Caki2 (cell line): Measurements from ENCODE around the gene SBDS. TPM values are rescaled to one million over a fixed set of nuclear protein-coding genes. Genes with fewer than 3 reads are reported as not detected.
"Not testable (repeated sequence)": the region's sequence is repeated elsewhere in the genome, so short reads cannot be mapped to it uniquely, and the experiment has no call there.

Source experiments
- DNase-seq: peaks from one replicate; pipeline ENCODE4 v3.0.0-alpha.2; 2015; ENCODE audit warnings: low read depth
- in situ Hi-C: cut with HindIII; loops from 2 replicates; pipeline ENCODE4 v1.10.0; 2016; ENCODE audit warnings: low sequenced_read_pairs, low pct_unique_long_range_greater_than_20kb, mixed read lengths
- total RNA-seq: library from RNA; depleted of rRNA; stranded (reverse); fragments of >200 nt; shearing (Covaris generic); gene quantifications from 2 replicates; pipeline ENCODE4 v1.2.3, GENCODE V29; 2014; ENCODE audit warnings: low replicate concordance; rRNA removed

Gene SBDS
- total RNA-seq, result 46.5 and 47.7 TPM in 2 replicates

GRCh38 chr7:66995050-66995776 lies at the start of gene SBDS:
Gene SBDS, minus strand, starts transcription at chr7:66995586. Its CDS starts 169 bp downstream, at chr7:66995417.
- DNase-seq, result peak; percentile 98
- in situ Hi-C loops, result not testable (repeated sequence)

DNA sequence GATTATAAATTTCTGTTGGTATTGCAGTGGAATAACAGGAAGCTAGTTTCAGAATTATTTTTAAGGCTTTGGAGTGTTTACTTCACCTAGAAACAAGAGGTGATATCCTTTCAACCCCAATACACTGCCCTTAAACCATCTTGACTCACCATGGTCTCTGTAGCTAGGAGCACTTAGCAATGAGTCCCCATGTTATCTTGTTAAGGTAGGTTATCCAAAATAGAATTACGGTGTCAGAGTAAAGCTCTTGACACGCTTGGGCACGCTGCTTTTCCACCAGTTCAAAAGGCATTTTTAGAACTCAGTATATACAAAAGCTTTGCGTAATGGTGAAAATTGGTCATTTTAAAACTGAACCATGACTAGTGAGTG lies 48.2 kb upstream of the SBDS start:
- DNase-seq, result peak; percentile 22
- in situ Hi-C loops, result not testable (repeated sequence)

DNA sequence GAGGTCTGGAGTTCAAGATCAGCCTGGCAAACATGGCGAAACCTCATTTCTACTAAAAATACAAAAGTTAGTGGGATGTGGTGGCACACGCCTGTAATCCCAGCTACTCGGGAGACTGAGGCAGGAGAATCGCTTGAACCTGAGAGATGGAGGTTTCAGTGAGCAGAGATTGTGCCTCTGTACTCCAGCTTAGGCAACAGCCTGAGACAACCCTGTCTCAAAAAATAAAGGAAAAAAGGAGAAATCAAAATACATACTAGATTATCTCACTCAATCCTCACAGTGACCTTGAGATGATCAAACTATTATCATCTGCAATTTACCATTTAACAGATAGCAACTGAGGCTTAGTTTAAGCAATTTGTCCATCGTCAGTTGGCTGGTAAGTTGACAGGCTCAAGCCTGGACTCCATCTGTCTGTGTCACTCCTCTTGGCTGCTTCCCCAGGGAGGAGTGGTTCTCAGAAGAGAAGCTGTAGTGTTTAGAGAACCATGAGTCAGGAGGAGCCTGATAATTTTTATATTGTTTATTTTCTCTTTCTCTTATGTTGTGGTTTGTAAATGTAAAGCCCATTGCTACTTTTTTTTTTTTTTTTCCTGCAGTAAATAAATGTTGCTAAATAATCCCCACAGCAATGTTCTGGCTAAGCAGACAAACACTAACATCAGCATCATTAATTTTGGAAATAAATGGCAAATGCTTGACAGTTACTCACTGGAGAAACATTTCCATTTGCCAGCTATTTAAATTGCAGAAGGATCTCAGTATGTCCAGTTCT lies 47.6 kb upstream of the SBDS start:
- DNase-seq, result peak; percentile 71

DNA sequence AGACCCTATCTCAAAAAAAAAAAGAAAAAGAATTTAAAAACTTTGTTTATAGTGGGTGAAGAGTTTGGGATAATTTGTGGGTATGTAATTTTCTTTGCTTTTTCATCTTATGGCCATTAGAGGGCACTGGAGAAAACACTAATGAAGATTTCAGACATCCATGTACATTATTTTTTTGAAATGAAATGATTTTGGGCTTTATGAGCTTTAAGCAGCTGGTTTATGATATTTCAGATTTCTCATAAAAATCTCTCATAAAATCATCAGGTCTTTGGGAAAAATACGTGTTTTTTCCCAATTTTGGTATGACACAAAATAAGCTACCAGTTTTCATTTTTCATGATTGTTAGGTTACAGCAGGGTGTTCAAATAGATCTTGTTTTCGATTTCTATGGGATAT lies 45.4 kb upstream of the SBDS start:
- DNase-seq, in situ Hi-C loops: not testable (repeated sequence)

More for the DNA sequence above, 47.6 kb upstream of the SBDS start:
- in situ Hi-C loops, result not testable (repeated sequence)

GRCh38 chr7:67036432-67037395 lies 41.3 kb upstream of the SBDS start:
- in situ Hi-C loops, DNase-seq: not testable (repeated sequence)

DNA sequence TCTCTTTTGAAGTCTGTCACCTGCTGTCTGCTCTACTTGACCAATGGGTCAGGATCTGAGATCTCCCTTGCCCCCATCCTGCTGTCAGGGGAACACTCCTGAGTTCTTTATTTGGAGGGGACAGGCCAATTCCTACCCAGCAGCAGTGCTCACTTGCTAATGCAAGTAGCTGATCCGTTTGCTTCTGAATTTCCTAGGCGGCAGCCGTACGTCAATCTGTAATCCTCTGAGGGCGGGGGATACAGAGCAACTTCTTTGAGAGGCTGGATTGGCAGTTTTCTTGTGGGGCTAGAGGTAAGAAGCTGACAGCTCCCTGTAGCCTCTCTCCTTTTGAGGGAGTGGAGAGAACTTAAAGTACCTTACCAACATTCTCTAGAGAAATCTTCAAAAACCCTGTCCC lies 37.9 kb upstream of the SBDS start:
- no peak for DNase-seq
- in situ Hi-C loops, result no loop called here

GRCh38 chr7:67031685-67032084 lies 36.3 kb upstream of the SBDS start:
- in situ Hi-C loops, DNase-seq: not testable (repeated sequence)

GRCh38 chr7:67025459-67025858 lies 30.1 kb upstream of the SBDS start:
- in situ Hi-C loops, DNase-seq: not testable (repeated sequence)

- in situ Hi-C loops, result no loop called here
- no peak for DNase-seq
These were observed 27.1 kb upstream of the SBDS start for GRCh38 chr7:67022511-67022910.

- DNase-seq, result no peak
- in situ Hi-C loops, result no loop called here
These were observed 25.9 kb upstream of the SBDS start for GRCh38 chr7:67021260-67021659.

DNA sequence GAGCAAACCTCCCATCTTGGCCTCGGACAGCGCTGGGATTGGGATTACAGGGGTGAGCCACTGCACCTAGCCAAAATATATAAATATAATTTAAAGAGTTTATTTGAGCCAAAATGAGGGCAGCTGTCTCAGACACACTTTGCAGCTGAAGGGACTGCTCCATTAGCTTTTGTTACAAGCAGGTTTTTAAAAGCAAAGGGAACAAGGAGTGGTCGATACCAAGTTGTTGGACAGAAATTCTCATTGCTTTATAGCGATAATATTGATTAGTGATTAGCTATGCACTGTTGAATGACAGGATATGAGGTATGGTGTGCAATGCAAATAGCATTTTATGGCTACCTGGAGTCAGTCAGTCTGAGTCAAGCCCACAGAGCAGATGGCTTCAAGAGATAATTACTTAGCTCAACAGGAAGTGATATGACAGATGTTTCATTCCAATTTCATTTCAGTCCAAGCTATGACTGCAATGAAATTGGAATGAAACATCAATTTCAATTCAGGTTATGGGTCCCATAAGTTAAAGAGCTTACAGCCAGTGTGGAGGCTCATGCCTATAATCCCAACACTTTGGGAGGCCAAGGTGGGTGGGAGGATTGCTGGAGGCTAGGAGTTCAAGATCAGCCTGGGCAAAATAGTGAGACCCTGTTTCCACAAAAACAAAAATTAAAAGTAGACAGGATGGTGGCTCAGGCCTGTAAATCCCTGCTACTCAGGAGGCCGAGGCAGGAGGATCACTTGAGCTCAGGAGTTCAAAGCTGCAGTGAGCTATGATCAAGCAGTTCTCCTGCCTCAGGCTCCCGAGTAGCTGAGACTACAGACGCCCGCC lies 24.4 kb upstream of the SBDS start:
- in situ Hi-C loops, result no loop called here
- DNase-seq, result no peak

DNA sequence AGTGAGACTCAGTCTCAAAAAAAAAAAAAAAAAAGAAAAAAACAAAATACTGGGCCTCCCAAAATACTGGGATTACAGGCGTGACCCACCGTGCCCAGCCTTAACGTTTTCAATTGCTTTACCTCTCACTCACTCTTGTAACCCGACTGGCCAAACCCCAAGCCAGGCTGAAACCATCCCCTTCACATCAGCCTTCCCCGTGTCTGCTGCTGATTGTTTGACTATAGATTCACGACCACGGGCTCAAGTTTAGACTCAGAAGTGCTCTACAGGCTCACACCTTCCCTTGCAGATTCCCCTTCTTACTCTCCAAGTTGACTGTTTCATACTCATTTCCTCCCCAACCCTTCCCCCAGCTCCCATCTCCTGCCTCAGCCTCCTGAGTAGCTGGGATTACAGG lies 23.6 kb upstream of the SBDS start:
- no peak for DNase-seq
- in situ Hi-C loops, result no loop called here

DNA sequence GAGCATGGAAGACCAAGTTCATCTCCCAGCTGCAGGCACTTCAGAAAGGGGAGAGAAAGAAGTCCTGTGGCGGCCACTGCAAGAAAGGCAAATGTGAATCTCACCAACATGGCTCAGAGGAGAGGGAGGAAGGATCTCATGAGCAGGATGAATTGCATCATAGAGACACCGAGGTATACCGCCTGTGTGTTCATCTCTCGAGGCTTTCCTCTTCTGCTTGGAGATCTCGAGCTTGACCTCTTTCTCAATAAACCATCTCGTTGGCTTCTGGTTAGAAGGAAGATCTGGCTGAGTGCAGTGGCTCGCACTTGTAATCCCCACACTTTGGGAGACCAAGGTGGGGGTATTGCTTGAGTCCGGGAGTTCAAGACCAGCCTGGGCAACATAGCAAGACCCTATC lies 22.6 kb upstream of the SBDS start:
- in situ Hi-C loops, DNase-seq: not testable (repeated sequence)

DNA sequence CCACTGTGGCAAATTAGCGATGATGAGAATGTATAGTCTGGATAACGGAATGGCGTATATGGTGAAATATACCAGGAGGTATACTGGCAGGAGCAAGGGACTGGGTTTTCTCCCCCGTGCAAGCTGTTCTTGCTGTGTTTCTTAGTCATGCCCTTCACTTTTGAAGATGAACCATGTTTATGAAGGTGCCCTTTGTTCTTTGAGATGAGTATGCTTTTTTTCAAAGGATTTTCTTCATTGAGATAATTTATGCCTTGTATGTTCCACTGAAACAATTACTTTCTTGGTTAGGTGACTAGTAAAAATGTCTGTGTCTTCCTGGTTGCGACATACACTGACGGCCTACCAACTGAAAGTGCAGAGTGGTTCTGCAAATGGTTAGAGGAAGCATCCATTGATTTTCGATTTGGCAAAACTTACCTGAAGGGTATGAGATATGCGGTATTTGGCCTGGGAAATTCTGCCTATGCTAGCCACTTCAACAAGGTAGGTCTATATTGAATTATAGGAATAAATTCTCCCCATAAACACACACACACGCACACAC lies 18.8 kb upstream of the SBDS start:
- DNase-seq, in situ Hi-C loops: not testable (repeated sequence)

DNA sequence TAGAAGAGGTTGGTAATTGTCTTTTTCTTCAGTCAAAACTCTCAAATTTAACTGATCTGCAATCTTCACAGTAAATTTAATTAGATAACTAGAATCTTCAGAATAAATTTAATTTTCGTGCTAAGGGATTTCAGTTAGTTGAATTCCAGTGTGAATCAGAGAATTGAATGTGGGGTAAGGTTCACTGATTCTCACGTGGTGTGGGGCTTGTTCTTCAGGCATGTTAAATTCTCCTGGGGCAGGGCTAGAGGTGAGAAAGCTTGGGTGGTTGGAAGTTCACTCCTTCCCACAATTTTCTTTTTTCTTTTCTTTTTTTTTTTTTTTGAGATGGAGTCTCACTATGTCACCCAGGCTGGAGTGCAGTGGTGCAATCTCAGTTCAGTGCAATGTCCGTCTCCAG lies 14.3 kb upstream of the SBDS start:
- not testable (repeated sequence) for DNase-seq

DNA sequence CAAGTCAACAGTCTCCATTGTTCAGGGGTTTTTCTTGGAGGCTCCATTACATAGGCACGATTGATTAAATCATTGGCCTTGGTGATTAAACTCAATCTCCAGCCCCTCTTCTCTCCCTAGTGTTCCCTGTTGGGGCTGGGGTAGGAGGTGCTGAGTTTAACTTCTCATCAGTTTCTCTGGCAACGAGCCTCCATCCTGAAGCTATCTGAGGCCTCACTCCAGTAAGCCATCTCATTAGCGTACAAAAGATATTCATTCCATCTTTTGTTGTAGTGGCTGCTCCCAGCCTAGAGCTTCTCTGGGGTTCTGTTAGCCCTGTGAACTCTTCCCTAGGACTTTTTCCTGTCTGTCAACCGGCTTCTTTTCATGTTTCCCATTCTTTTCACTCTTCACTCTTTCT lies 12.9 kb upstream of the SBDS start:
- DNase-seq, result no peak
- in situ Hi-C loops, result no loop called here

More for the DNA sequence above, 14.3 kb upstream of the SBDS start:
- in situ Hi-C loops, result not testable (repeated sequence)

- in situ Hi-C loops, result no loop called here
- DNase-seq, result peak; percentile 17
These were observed 11.6 kb upstream of the SBDS start for GRCh38 chr7:67006965-67007364.
